ENCODE data around the gene DOCK2. TPM values are rescaled to one million over a fixed set of nuclear protein-coding genes. Genes with fewer than 3 reads are reported as not detected.

Gene DOCK2
- polyA plus RNA-seq, 1 of the 3 experiments (the other 2 are of a cell fraction) = 3.8 TPM

DNA sequence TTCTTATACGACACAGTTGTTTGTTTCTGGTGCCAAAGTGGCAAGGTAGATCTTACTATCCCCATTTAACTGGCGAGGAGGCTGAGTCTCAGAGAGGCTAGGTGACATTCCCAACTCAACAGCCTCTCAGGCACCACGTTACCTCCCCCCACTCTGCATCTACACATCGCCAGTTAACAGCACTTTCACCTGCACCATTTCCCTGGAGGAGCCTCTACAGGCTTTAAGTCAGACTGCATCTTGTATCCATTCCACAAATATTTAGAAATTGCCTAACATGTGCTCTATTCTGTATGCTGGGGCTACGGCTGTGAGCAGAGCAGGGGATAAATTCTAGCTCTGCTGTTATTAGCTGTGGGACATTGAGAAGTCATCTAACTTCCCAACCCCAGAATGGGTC is 174.6 kb downstream of the DOCK2 start:
- TF ChIP-seq RCOR1 (IDR thresholded peaks at IDR 0.05; ENCODE audit: low read length) (no peak), MEF2A (IDR thresholded peaks at IDR 0.05; ENCODE audit: borderline replicate concordance, low read depth) (no peak), MXI1 (IDR thresholded peaks at IDR 0.05; ENCODE audit: low read depth, low read length) (no peak), EZH2phosphoT487 (IDR thresholded peaks at IDR 0.05; ENCODE audit: borderline replicate concordance, low read depth) (no peak), FOSL2 (IDR thresholded peaks at IDR 0.05; ENCODE audit: borderline replicate concordance, low read depth) (no peak), FOXM1 (IDR thresholded peaks at IDR 0.05; ENCODE audit: low read depth) (no peak), FOXJ3 (CRISPR knock-in tag; IDR thresholded peaks at IDR 0.05) (no peak), TAF1 (IDR thresholded peaks at IDR 0.05; ENCODE audit: borderline replicate concordance, low read depth, low read length) (no peak), RFX5 (IDR thresholded peaks at IDR 0.05; ENCODE audit: low read length) (no peak), SIN3A (IDR thresholded peaks at IDR 0.05; ENCODE audit: borderline replicate concordance, low read depth, low read length) (no peak)
- TF ChIP-seq, protein P1, sequence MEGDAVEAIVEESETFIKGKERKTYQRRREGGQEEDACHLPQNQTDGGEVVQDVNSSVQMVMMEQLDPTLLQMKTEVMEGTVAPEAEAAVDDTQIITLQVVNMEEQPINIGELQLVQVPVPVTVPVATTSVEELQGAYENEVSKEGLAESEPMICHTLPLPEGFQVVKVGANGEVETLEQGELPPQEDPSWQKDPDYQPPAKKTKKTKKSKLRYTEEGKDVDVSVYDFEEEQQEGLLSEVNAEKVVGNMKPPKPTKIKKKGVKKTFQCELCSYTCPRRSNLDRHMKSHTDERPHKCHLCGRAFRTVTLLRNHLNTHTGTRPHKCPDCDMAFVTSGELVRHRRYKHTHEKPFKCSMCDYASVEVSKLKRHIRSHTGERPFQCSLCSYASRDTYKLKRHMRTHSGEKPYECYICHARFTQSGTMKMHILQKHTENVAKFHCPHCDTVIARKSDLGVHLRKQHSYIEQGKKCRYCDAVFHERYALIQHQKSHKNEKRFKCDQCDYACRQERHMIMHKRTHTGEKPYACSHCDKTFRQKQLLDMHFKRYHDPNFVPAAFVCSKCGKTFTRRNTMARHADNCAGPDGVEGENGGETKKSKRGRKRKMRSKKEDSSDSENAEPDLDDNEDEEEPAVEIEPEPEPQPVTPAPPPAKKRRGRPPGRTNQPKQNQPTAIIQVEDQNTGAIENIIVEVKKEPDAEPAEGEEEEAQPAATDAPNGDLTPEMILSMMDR (IDR thresholded peaks at IDR 0.05) = no peak
- TF ChIP-seq, protein P2, sequence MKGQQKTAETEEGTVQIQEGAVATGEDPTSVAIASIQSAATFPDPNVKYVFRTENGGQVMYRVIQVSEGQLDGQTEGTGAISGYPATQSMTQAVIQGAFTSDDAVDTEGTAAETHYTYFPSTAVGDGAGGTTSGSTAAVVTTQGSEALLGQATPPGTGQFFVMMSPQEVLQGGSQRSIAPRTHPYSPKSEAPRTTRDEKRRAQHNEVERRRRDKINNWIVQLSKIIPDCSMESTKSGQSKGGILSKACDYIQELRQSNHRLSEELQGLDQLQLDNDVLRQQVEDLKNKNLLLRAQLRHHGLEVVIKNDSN (IDR thresholded peaks at IDR 0.05; ENCODE audit: borderline replicate concordance, low read depth) = no peak
- TF ChIP-seq, protein P3, sequence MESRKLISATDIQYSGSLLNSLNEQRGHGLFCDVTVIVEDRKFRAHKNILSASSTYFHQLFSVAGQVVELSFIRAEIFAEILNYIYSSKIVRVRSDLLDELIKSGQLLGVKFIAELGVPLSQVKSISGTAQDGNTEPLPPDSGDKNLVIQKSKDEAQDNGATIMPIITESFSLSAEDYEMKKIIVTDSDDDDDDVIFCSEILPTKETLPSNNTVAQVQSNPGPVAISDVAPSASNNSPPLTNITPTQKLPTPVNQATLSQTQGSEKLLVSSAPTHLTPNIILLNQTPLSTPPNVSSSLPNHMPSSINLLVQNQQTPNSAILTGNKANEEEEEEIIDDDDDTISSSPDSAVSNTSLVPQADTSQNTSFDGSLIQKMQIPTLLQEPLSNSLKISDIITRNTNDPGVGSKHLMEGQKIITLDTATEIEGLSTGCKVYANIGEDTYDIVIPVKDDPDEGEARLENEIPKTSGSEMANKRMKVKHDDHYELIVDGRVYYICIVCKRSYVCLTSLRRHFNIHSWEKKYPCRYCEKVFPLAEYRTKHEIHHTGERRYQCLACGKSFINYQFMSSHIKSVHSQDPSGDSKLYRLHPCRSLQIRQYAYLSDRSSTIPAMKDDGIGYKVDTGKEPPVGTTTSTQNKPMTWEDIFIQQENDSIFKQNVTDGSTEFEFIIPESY (IDR thresholded peaks at IDR 0.05; ENCODE audit: borderline replicate concordance, low read depth) = no peak
- Histone ChIP-seq H3K27me3 (ENCODE audit: insufficient read depth) (no peaks in the 10 kb centered on the region), H3K4me1 (ENCODE audit: control insufficient read depth in 1 of 2, insufficient read depth in 2 of 2, low read depth in 1 of 2, low read length in 1 of 2) (no peaks in the 10 kb centered on the region), H3K4me3 (ENCODE audit: low read depth in 2 of 2, low read length in 1 of 2) (no peak overlapping the region), H3K9ac (no peak overlapping the region), H3F3A (replicated peaks; ENCODE audit: insufficient read depth) (no peaks in the 10 kb centered on the region), H3K9me3 (no peaks in the 10 kb centered on the region), H4K20me1 (ENCODE audit: insufficient read depth) (no peaks in the 10 kb centered on the region), H3K27ac (ENCODE audit: low read depth in 2 of 2, low read length in 1 of 2) (no peak overlapping the region), H2AFZ (ENCODE audit: low read depth) (no peak overlapping the region), H3K79me2 (ENCODE audit: insufficient read depth) (no peaks in the 10 kb centered on the region), H3K9me2 (no peaks in the 10 kb centered on the region), H3K4me2 (no peak overlapping the region), H3K36me3 (replicated peaks in 1 of 2; ENCODE audit: control insufficient read depth in 1 of 2, insufficient read depth in 2 of 2, low read length in 1 of 2) (no peaks in the 10 kb centered on the region)
- ChIA-PET CTCF (interaction anchor here (1.2 kb wide), 1 partner anchor 169 kb away, joined by 3 read pairs; no protein-coding TSS in a partner anchor), POLR2A (no interaction called here)
- WGBS (ENCODE audit: low lambda C conversion rate) = 80% methylated on average over 5 of the region's 5 CpGs
- no peak for DNase-seq

DNA sequence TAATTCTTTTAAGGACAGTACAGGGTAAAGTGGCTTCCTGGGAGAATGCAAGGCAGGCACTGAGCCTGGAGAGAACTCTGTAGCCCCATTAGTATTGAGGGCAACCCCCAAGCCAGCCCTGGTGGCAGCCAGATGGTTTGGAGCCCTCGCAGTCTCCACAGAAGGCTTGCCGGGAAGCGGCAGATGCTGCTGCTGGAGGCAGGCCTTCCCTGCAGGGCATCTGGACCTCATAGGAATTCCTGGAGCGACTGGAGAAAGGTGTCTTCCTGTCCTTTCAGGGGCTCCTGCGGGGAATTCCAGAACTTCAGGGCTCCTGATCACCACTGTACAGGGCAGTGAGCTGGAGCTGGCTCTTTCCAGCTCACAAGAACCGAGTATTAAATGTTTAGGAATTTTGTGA is 175.7 kb downstream of the DOCK2 start:
- no peak overlapping the region for H2AFZ ChIP-seq (ENCODE audit: low read depth)
- H3K36me3 ChIP-seq (replicated peaks in 1 of 2; ENCODE audit: control insufficient read depth in 1 of 2, insufficient read depth in 2 of 2, low read length in 1 of 2) = no peaks in the 10 kb centered on the region
- no peak overlapping the region for H3K27ac ChIP-seq (ENCODE audit: low read depth in 2 of 2, low read length in 1 of 2)
- no peaks in the 10 kb centered on the region for H4K20me1 ChIP-seq (ENCODE audit: insufficient read depth)
- no peaks in the 10 kb centered on the region for H3K9me2 ChIP-seq
- H3K4me1 ChIP-seq (ENCODE audit: control insufficient read depth in 1 of 2, insufficient read depth in 2 of 2, low read depth in 1 of 2, low read length in 1 of 2) = no peaks in the 10 kb centered on the region
- WGBS (ENCODE audit: low lambda C conversion rate) = 66% methylated on average over 3 of the region's 6 CpGs
- H3K4me3 ChIP-seq (ENCODE audit: low read depth in 2 of 2, low read length in 1 of 2) = no peak overlapping the region
- no peaks in the 10 kb centered on the region for H3K9me3 ChIP-seq
- no peak overlapping the region for H3K4me2 ChIP-seq
- no peak for DNase-seq
- H3F3A ChIP-seq (replicated peaks; ENCODE audit: insufficient read depth) = no peaks in the 10 kb centered on the region
- CTCF ChIA-PET = no interaction called here
- no peak overlapping the region for H3K9ac ChIP-seq
- no peaks in the 10 kb centered on the region for H3K79me2 ChIP-seq (ENCODE audit: insufficient read depth)
- no peaks in the 10 kb centered on the region for H3K27me3 ChIP-seq (ENCODE audit: insufficient read depth)
- POLR2A ChIA-PET = no interaction called here
- TF ChIP-seq FOXM1 (IDR thresholded peaks at IDR 0.05; ENCODE audit: low read depth) = no peak
- TF ChIP-seq, protein P4, sequence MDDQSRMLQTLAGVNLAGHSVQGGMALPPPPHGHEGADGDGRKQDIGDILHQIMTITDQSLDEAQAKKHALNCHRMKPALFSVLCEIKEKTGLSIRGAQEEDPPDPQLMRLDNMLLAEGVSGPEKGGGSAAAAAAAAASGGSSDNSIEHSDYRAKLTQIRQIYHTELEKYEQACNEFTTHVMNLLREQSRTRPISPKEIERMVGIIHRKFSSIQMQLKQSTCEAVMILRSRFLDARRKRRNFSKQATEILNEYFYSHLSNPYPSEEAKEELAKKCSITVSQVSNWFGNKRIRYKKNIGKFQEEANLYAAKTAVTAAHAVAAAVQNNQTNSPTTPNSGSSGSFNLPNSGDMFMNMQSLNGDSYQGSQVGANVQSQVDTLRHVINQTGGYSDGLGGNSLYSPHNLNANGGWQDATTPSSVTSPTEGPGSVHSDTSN (IDR thresholded peaks at IDR 0.05) = no peak
- TF ChIP-seq, protein P5, sequence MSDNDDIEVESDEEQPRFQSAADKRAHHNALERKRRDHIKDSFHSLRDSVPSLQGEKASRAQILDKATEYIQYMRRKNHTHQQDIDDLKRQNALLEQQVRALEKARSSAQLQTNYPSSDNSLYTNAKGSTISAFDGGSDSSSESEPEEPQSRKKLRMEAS (IDR thresholded peaks at IDR 0.05; ENCODE audit: low read depth) = no peak
- no peak for TF ChIP-seq YY1 (IDR thresholded peaks at IDR 0.05; ENCODE audit: low read depth)
- no peak for TF ChIP-seq FOSL2 (IDR thresholded peaks at IDR 0.05; ENCODE audit: borderline replicate concordance, low read depth)
- no peak for TF ChIP-seq ELF1 (IDR thresholded peaks at IDR 0.05)
- no peak for TF ChIP-seq GABPA (IDR thresholded peaks at IDR 0.05; ENCODE audit: low read depth)
- no peak for TF ChIP-seq MEF2A (IDR thresholded peaks at IDR 0.05; ENCODE audit: borderline replicate concordance, low read depth)
- no peak for TF ChIP-seq NFIC (IDR thresholded peaks at IDR 0.05; ENCODE audit: borderline replicate concordance)
- TF ChIP-seq, protein P2 (IDR thresholded peaks at IDR 0.05; ENCODE audit: borderline replicate concordance, low read depth) = no peak
- TF ChIP-seq SMC3 (IDR thresholded peaks at IDR 0.05; ENCODE audit: low read depth, low read length) = no peak

All from SK-N-SH (cell line).